Stimulated activated CD4-positive, alpha-beta T cell treated with anti-CD3 and anti-CD28 coated beads, Interleukin-4, amount 100 ng/mL, for 24 hours (primary cell): Measurements from ENCODE around the gene ELMO1.

ENCODE experiments used
- DNase-seq: peaks from one replicate; pipeline ENCODE4 v3.0.0-alpha.2; 2020

Gene ELMO1, protein sequence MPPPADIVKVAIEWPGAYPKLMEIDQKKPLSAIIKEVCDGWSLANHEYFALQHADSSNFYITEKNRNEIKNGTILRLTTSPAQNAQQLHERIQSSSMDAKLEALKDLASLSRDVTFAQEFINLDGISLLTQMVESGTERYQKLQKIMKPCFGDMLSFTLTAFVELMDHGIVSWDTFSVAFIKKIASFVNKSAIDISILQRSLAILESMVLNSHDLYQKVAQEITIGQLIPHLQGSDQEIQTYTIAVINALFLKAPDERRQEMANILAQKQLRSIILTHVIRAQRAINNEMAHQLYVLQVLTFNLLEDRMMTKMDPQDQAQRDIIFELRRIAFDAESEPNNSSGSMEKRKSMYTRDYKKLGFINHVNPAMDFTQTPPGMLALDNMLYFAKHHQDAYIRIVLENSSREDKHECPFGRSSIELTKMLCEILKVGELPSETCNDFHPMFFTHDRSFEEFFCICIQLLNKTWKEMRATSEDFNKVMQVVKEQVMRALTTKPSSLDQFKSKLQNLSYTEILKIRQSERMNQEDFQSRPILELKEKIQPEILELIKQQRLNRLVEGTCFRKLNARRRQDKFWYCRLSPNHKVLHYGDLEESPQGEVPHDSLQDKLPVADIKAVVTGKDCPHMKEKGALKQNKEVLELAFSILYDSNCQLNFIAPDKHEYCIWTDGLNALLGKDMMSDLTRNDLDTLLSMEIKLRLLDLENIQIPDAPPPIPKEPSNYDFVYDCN

GRCh38 chr7:37448636-37449361, at the start of gene ELMO1:
TSS of gene ELMO1 (minus strand) at chr7:37448864. CDS start at chr7:37342690, 106,174 bp downstream.
- peak; percentile 80 for DNase-seq

- no peak for DNase-seq
Observed at GRCh38 chr7:37497576-37497975, 48.9 kb upstream of the ELMO1 start.

DNA sequence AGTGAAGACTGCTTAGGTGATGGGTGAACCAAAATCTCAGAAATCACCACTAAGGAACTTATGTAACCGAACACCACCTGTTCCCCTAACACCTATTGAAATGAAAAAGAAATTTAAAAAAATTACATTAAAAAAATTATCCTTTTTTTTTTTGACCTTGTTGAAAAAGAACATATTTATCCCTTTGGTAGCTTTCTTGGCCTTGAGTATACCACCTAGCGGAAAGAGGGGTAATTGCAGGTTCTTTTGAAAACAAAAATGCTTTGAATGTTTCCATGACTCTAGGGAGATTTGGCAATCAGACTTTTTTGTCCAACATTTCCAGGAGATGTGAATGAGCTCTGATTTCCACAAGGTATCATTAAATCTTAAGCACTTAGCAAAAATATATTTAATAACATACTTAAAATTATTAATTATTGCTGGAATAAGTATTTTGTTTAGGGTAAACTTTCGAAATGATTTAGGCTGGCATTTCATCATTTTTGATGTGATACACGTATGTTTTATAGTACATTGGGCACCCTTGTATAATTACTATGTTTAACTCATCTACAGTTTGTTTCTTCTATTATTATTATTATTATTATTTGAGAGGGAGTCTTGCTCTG, 47.0 kb upstream of the ELMO1 start:
- no peak for DNase-seq

GRCh38 chr7:37494926-37495325, 46.3 kb upstream of the ELMO1 start:
- no peak for DNase-seq

GRCh38 chr7:37493810-37494209, 45.1 kb upstream of the ELMO1 start:
- DNase-seq: no peak

DNA sequence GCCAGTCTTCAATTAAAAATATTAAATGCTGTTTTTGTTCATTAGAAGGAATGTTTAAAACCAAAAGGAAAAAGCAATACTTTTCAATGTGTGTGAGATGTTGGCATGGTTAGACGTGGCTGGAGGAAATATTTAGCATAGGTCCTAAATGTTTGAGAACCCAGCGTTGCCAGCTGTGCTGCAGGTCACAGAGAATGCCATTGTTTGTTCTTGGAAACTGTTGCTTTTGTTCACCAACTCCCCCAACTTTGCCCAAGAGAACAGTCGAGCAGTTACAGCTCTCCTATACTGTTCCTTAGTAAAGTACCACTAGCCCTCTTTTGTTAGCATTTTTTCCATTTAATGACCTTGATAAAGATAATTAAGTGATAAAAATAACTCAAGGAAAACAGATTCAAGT, 44.5 kb upstream of the ELMO1 start:
- DNase-seq: no peak

DNA sequence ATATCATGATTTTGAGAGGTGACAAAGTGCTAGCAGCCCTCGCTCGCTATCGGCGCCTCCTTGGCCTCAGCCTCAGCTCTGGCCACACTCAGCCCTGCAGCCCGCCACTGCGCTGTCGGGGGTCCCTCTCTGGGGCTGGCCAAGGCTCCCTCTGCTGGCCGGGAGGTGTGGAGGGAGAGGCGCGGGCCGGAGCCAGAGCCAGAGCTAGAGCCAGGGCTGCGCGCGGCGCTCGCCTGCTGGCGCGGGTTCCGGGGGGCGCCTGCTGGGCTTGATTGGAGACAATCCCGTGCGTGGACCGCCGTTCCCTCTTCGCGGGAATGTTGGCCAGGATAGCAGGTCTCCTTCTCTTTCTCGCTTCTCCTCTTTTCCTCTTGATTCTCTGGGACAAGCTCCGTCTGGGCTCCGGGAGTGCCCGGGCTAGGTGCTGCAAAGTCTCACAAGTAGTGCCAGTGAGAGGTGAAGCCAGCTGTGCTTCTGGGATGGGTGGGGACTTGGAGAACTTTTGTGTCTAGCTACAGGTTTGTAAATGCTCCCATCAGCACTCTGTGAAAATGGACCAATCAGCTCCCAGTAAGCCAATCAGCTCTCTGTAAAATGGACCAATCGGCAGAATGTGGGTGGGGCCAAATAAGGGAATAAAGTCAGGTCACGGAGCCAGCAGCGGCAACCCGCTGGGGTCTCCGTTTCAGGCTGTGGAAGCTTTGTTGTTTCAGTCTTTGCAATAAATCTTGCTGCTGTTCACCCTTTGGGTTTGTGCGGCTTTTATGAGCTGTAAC, 43.4 kb upstream of the ELMO1 start:
- no peak for DNase-seq

- no peak for DNase-seq
Observed at GRCh38 chr7:37489703-37490102, 41.0 kb upstream of the ELMO1 start.

DNA sequence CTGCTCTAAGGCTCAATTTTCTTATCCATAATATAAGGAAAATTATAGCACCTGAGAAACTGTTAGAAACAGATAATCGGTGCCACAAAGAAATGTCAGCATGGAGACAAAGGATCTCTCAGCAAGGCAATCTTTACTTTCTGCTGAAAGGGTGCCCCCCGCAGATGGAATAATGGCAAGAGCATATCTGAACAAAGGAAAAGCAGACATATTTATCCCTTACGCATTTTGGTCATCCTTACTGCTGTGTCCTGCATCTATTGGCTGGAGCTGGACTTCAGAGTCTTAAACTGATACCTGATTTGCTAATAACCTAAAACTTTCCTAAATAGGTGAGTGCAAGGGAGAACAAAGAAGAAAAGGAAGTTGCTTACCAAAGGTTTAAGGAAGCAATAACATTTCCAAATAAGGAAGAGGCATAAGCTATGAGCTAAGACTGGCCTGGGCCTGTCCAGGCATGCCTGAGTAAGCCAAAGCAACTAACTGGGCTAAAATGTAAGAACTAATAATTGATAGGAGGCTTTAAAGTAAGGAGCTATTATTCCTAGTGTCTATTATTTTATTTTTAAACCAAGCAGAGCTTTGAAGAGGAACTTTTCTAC, 39.6 kb upstream of the ELMO1 start:
- no peak for DNase-seq

- DNase-seq: no peak
Observed at GRCh38 chr7:37484426-37485073, 35.9 kb upstream of the ELMO1 start.

DNA sequence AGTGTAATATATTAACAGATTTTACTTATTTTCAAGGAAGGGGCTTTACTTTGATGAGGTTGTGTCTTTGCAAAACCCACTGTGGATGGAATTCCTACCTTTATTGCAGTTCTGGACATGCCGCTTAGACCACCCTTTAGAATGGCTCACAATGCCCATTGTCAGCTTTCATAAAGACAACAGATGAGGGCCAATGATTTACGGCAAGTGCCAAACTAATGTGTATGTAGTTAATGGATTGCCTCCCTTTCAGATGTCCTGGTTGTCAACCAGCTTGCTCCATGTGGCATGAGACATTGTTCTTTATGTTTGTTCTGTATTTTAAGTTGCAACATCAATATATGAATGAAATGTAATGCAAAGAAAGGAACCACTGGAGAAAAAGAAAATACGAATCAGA, 35.0 kb upstream of the ELMO1 start:
- DNase-seq: no peak

DNA sequence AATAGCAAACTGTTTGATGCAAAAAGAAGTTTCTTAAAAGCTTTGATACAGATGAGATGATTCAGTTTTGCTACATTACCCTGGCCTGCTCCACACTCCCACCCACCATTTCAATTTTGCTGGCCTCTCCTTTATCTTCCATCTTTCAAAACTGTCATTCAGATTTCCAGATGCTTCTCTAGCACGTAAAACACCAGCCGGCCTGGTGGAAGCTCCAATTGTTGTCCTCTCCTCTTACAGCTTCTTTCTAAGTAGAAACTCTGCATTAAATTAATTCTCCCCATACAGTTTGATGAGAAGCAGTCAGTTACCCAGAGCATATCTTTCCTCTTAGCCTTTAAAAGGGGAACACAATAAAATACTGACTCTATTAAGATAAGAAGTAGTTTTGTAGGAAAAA, 34.3 kb upstream of the ELMO1 start:
- no peak for DNase-seq

DNA sequence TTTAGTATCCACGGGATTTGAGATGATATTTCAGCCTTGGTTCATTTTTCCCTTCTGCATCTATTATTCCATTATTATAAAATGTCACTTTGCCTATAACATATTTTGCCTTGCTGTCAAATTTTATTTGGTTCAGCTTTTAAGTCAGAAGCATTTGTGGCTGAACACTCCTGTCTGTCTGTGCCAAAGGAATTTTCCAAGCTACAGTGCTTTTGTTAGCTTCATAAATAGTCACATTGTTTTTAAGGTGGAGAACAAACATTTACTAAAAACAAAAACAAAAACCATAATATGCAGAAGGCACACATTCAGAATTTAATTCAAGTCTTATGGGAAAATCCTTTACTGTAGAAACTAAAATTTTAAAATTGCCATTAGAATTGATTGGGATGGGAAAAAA, 33.8 kb upstream of the ELMO1 start:
- DNase-seq: no peak

DNA sequence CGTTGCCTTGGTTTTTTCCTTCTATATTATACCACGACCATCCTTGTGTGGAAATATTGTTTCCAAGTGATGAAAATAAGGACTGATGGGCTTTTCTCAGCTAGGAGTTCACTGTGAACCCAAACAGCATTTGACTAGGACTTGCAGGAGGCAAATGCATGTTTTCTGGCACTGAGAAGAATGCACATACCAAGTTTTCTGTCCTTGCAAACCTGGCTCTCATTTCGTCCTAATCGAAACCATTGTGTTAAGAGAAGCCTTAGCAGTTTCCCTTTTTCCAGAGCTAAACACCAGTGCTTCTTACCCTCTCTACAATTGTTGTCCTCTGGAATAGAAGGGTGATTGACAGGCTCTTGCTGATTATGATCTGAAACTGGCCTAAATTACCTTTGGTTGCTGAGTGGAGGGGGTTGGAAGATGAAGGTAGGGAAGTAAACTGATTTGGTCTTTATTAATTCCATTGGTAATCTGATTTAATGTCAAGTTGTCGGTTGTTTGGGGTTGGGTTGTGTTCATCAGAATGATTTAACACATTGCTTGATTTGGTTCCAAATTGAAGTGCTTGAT, 33.1 kb upstream of the ELMO1 start:
- DNase-seq: no peak

GRCh38 chr7:37481154-37481553, 32.5 kb upstream of the ELMO1 start:
- no peak for DNase-seq

DNA sequence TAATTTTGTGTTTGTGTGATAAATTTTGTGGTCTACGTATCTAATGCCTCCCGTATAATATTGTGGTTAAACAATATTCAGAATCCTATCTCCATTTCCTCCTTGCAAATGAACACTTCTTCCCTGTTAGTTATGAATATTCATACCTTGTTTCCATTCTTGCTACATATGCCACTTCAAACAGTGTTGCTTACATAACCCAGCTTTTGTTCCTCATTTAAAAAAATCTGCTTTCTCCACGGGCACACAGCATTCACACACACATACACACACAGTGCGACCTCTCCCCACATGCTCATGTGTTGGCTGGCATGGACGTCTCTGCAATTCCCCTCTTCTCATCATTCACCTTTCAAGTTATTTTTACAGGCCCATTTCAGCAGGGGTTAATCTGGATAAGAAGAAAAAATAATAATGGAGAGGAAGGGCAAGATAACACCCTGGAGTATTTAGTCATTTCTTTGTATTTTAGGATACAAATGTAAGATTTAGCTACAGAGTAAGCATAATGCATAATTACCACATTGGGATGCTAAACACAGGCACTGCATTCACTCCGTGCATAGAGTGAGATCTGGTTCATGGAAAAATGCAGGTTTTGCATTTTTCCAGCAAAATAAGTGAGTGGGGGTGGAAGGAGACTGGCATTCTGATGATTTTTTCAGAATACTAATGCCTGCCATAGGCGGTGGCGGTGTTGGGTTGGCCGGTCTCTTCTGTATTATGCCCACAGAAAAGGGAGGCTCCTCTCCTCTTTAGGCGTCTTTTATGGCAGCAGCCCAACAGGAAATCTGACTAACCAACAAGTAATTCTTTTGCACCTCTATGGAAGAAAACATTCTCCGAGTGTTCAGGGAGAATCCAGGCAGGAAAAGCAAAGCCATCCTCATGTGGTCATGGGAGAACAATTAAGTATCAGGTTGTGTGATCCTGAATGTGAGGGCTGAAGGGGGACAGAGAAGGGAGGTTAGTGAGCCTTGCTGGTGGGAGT, 31.7 kb upstream of the ELMO1 start:
- DNase-seq: no peak

DNA sequence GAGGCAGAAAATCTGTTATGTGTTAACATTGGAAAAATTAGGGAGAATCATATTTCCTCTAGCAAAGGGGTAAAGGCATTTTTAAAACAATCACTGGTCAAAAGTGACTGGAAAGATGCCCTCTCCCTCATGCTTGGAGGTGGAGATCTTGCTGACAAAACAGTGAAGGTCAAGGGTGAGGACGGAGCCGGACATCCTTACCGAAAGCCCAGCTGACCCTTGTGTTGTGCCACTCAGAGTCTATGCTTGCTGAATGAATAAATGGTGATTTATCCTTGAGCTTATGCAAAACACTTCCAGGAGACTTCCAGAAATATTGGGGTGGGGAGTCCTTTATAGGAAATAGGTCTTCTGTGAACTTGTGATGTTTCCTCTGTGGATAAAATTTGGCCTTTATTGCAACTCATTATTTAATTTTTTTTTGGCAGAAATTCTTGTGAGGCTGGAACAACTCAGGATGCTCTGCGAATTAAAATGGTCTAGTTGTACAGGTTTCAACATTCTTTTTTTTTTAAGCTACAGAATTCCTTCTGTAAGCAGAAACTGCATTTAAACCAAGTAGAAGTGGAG, 28.3 kb upstream of the ELMO1 start:
- no peak for DNase-seq

- no peak for DNase-seq
Observed at GRCh38 chr7:37476428-37476827, 27.8 kb upstream of the ELMO1 start.

GRCh38 chr7:37475646-37476045, 27.0 kb upstream of the ELMO1 start:
- DNase-seq: no peak

DNA sequence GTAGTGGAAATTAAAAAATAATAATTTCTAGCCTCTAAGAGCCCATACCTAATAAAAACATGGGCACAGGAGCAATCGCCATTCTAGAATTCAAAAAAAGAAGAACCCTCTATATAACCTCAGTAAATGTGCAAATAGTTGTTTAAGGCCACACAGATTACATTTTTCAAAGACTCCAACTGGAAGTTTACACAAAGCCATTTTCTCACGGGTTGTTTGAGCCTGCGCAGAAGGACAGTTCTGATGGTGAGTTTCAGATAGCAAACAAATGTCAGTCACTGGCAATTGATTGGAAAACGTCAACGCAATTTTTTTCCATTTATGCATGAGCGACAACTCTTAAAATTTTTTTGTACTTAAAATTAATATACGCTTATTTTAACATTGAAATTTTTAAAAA, 23.0 kb upstream of the ELMO1 start:
- no peak for DNase-seq
